Right lobe of liver (tissue), 6 donors: Measurements from ENCODE around the gene NMNAT2. TPM values are rescaled to one million over a fixed set of nuclear protein-coding genes. Genes with fewer than 3 reads are reported as not detected.

Source experiments
- ATAC-seq, 4 donors: fragments of 200-7000 bp; cut with Tn5 transposase; one replicate each; pipeline ENCODE4 v1.9.1; 2020; ENCODE audit warnings: mild to moderate bottlenecking in 4 of 4, moderate library complexity in 4 of 4
- DNase-seq, 3 donors: peaks; one replicate each; pipeline ENCODE4 v3.0.0-alpha.2; 2020
- H3K27ac ChIP-seq, 3 donors: fragments of 200-600 bp; one replicate each; pipeline ENCODE4 v1.8.0; 2022
- H3K27me3 ChIP-seq, 2 donors: fragments of 200-600 bp; one replicate each; pipeline ENCODE4 v1.8.0; 2022
- H3K36me3 ChIP-seq, 4 donors: fragments of 200-600 bp; sonication (generic) in 1 of 4; one replicate each; pipeline versions ENCODE4 v1.5.1 to v1.8.0; 2017 to 2022; ENCODE audit warnings: control low read depth in 1 of 4
- H3K4me1 ChIP-seq, 4 donors: fragments of 200-600 bp; sonication (generic) in 1 of 4; one replicate each; pipeline versions ENCODE4 v1.5.1 to v1.8.0; 2017 to 2022; ENCODE audit warnings: control low read depth in 1 of 4
- H3K4me3 ChIP-seq, 3 donors: fragments of 200-600 bp; one replicate each; pipeline ENCODE4 v1.8.0; 2022
- H3K9me3 ChIP-seq, 4 donors: fragments of 200-600 bp; sonication (generic) in 1 of 4; one replicate each; pipeline versions ENCODE4 v1.5.1 to v1.8.0; 2017 to 2022; ENCODE audit warnings: control low read depth in 1 of 4
- CTCF ChIP-seq, 4 donors: fragments of 200-600 bp in 3 of 4; fragments of 450-650 bp in 1 of 4; IDR thresholded peaks; one replicate each; pipeline versions ENCODE4 v1.5.1 to v1.8.0; 2016 to 2022; ENCODE audit warnings: antibody characterized with exemption in 4 of 4, mild to moderate bottlenecking in 2 of 4
- POLR2A ChIP-seq: fragments of 450-650 bp; IDR thresholded peaks from one replicate; pipeline ENCODE4 v1.6.1; 2017; ENCODE audit warnings: antibody characterized with exemption, mild to moderate bottlenecking
- WGBS: methylation state at CpG from one replicate; pipeline ENCODE4 v1.1.6; 2018; ENCODE audit warnings: low coverage, low lambda C conversion rate; ENCODE audit not compliant: insufficient coverage; ENCODE audit errors: missing lambda C conversion rate; 5-methylcytosine and 5-hydroxymethylcytosine counted together
- intact Hi-C, 2 donors: fragments of 100-400 bp; cut with DNase I; formaldehyde crosslinking; loops; one replicate each; pipeline versions ENCODE4 v1.11.2 to v1.14.1; 2022
- total RNA-seq, 6 experiments: library from RNA; depleted of rRNA in 2 of 6; stranded (reverse); fragments of >200 nt in 2 of 6; fragmentation: NEBNext Ultra II Directional in 3 of 6; extraction: Animal tissue kit (Norgen Biotek cat#: 25700) in 3 of 6; gene quantifications; one replicate each; pipeline versions ENCODE4 v1.1.0 to v1.2.4, GENCODE V29; 2016 to 2023
- donor health status: DM: no; HTN: yes; CAD: no.
- donor health status: DM: no; HTN: no; CAD: no.
- donor health status: DM: no; HTN: no; CAD: no.
- donor health status: DM: no; HTN: yes; CAD: no.
- donor health status: DM: no; HTN: yes; CAD: no.

Gene NMNAT2
- total RNA-seq, 6 experiments from 2014 or later, result 0.06 to 0.07 (median 0.06) TPM; not detected in 3

GRCh38 chr1:183349201-183349711 is 68.9 kb downstream of the NMNAT2 start:
- no peak for TF ChIP-seq CTCF (IDR thresholded peaks at IDR 0.05)
- TF ChIP-seq POLR2A, result no peak
- intact Hi-C loops, result no loop called here
- no peak for ATAC-seq
- no peaks in the 10 kb centered on the region for H3K4me1 ChIP-seq
- 37% methylated on average over 5 of the region's 6 CpGs for WGBS
- no peak for DNase-seq
- no peak overlapping the region for H3K4me3 ChIP-seq
- no peaks in the 10 kb centered on the region for H3K36me3 ChIP-seq
- no peaks in the 10 kb centered on the region for H3K9me3 ChIP-seq
- H3K27me3 ChIP-seq, result no peaks in the 10 kb centered on the region
- no peak overlapping the region for H3K27ac ChIP-seq

- TF ChIP-seq CTCF (IDR thresholded peaks at IDR 0.05) (no peak), POLR2A (no peak)
- intact Hi-C loops, result no loop called here
- no peak overlapping the region for H3K4me3 ChIP-seq
- no peak overlapping the region for H3K27ac ChIP-seq
- 25% methylated on average over 7 of the region's 8 CpGs for WGBS
- H3K36me3 ChIP-seq, result no peaks in the 10 kb centered on the region
- no peaks in the 10 kb centered on the region for H3K9me3 ChIP-seq
- no peaks in the 10 kb centered on the region for H3K27me3 ChIP-seq
- ATAC-seq, result no peak
- no peak for DNase-seq
- H3K4me1 ChIP-seq, result no peaks in the 10 kb centered on the region
Observed at GRCh38 chr1:183346276-183346732, 71.9 kb downstream of the NMNAT2 start.

GRCh38 chr1:183339556-183340167 is 78.5 kb downstream of the NMNAT2 start:
- H3K27me3 ChIP-seq, result no peaks in the 10 kb centered on the region
- intact Hi-C loops, result no loop called here
- no peaks in the 10 kb centered on the region for H3K9me3 ChIP-seq
- DNase-seq (no peak), ATAC-seq (no peak)
- H3K27ac ChIP-seq, result no peak overlapping the region
- H3K36me3 ChIP-seq, result no peaks in the 10 kb centered on the region
- 66% methylated on average over 4 of the region's 4 CpGs for WGBS
- H3K4me3 ChIP-seq, result no peak overlapping the region
- no peak for TF ChIP-seq CTCF (IDR thresholded peaks at IDR 0.05)
- no peaks in the 10 kb centered on the region for H3K4me1 ChIP-seq

GRCh38 chr1:183331091-183331742 is 87.0 kb downstream of the NMNAT2 start:
- intact Hi-C loops, result no loop called here
- DNase-seq (no peak), ATAC-seq (no peak)
- H3K9me3 ChIP-seq, result no peaks in the 10 kb centered on the region
- no peak for TF ChIP-seq POLR2A
- TF ChIP-seq CTCF (IDR thresholded peaks at IDR 0.05), result no peak
- no peak overlapping the region for H3K27ac ChIP-seq
- no peaks in the 10 kb centered on the region for H3K4me1 ChIP-seq
- no peak overlapping the region for H3K4me3 ChIP-seq
- H3K36me3 ChIP-seq, result no peaks in the 10 kb centered on the region
- 34% methylated on average over 8 of the region's 10 CpGs for WGBS
- H3K27me3 ChIP-seq, result no peaks in the 10 kb centered on the region
